SH-SY5Y (cell line): ENCODE measurements around the gene COL19A1.

Source experiments
- GATA2 ChIP-seq: IDR thresholded peaks from 2 replicates; pipeline ENCODE4 v1.6.1; 2011; ENCODE audit warnings: mild to moderate bottlenecking, low read depth, low read length
- GATA3 ChIP-seq: IDR thresholded peaks from 2 replicates; pipeline ENCODE4 v1.6.1; 2011; ENCODE audit warnings: low read depth, mild to moderate bottlenecking, low read length, moderate library complexity

DNA sequence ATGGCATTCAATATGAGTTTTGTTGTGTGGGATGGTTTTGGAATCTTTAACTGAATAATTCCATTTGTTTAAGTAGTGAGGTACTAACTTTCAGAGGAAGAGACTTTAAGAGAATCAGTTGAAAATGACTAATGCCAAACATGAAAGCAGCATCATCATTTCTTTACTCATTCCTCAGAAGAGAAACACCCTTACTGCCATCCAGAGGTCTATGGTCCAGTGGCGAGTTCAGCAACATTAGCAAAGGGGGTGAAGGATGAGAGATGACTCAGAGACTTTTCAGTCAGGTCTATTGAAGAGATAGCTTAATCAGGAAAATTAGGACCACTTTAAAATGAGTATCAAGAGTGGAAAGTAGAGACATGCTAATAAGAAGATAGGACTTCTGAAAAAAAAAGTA is 118.8 kb downstream of the COL19A1 start:
- TF ChIP-seq GATA2, result no peak
- no peak for TF ChIP-seq GATA3
